Endodermal cell (in vitro differentiated cells): Measurements from ENCODE around the gene DLG2. TPM values are rescaled to one million over a fixed set of nuclear protein-coding genes. Genes with fewer than 3 reads are reported as not detected.

Experiments used
- DNase-seq: peaks from one replicate; pipeline ENCODE4 v3.0.0-alpha.2; 2017
- H3K27ac ChIP-seq: 2 replicates; pipeline ENCODE4 v1.5.1; 2013; ENCODE audit warnings: mild to moderate bottlenecking, low read depth, low read length, moderate library complexity
- H3K27me3 ChIP-seq: 2 replicates; pipeline ENCODE4 v1.6.1; 2013; ENCODE audit warnings: mild to moderate bottlenecking, low read length, moderate library complexity; ENCODE audit not compliant: insufficient read depth, control insufficient read depth, poor library complexity, severe bottlenecking
- H3K36me3 ChIP-seq: 2 replicates; pipeline ENCODE4 v1.7.0; 2013; ENCODE audit warnings: mild to moderate bottlenecking, low read length, moderate library complexity; ENCODE audit not compliant: control insufficient read depth, insufficient read depth
- H3K4me1 ChIP-seq: one replicate; pipeline ENCODE4 v1.7.0; 2013; ENCODE audit warnings: low read length; ENCODE audit not compliant: control insufficient read depth, insufficient read depth
- H3K4me3 ChIP-seq: 2 replicates; pipeline ENCODE4 v1.5.1; 2013; ENCODE audit warnings: mild to moderate bottlenecking, low read length, moderate library complexity
- H3K9ac ChIP-seq: 2 replicates; pipeline ENCODE4 v1.6.1; 2013; ENCODE audit warnings: mild to moderate bottlenecking, low read length, moderate library complexity; ENCODE audit not compliant: poor library complexity, severe bottlenecking; ENCODE audit errors: extremely low read depth
- H3K9me3 ChIP-seq: 2 replicates; pipeline ENCODE4 v1.6.1; 2013; ENCODE audit warnings: mild to moderate bottlenecking, low read length, moderate library complexity; ENCODE audit not compliant: control insufficient read depth
- H3K27ac Mint-ChIP-seq: 2 replicates; pipeline ENCODE4 v1.8.0; 2020; ENCODE audit warnings: mixed read lengths
- H3K27me3 Mint-ChIP-seq: 2 replicates; pipeline ENCODE4 v1.8.0; 2021; ENCODE audit warnings: mild to moderate bottlenecking, mixed read lengths; ENCODE audit not compliant: insufficient read depth
- H3K36me3 Mint-ChIP-seq: 2 replicates; pipeline ENCODE4 v1.8.0; 2020; ENCODE audit warnings: low read depth, mixed read lengths
- H3K4me1 Mint-ChIP-seq: 2 replicates; pipeline ENCODE4 v1.8.0; 2020; ENCODE audit warnings: mixed read lengths
- H3K4me3 Mint-ChIP-seq: 2 replicates; pipeline ENCODE4 v1.8.0; 2020; ENCODE audit warnings: mild to moderate bottlenecking, moderate library complexity, mixed read lengths
- H3K9me3 Mint-ChIP-seq: 2 replicates; pipeline ENCODE4 v1.8.0; 2020; ENCODE audit warnings: mild to moderate bottlenecking, mixed read lengths
- WGBS, 2 experiments: methylation state at CpG; one replicate each; pipeline versions ENCODE4 v1.1.5 to v1.1.7; 2013; ENCODE audit warnings: missing lambda C conversion rate in 2 of 2, mixed read lengths in 1 of 2; ENCODE audit not compliant: insufficient coverage in 1 of 2, insufficient read length in 1 of 2; 5-methylcytosine and 5-hydroxymethylcytosine counted together
- total RNA-seq, 2 donors: library from RNA; stranded (reverse); fragmentation: NEBNext Ultra II Directional in 1 of 2; extraction: Animal tissue kit (Norgen Biotek cat#: 25700) in 1 of 2; gene quantifications; 2 replicates in 1 of 2; 3 replicates in 1 of 2; pipeline ENCODE4 v1.2.1, GENCODE V29; 2021
- TF ChIP-seq, protein P1 (sequence below): fragments of 200-600 bp; sonication (generic); conservative IDR thresholded peaks from 2 replicates; pipeline ENCODE4 v1.5.0; 2021; ENCODE audit warnings: antibody characterized with exemption, mild to moderate bottlenecking

The DLG2 gene
- total RNA-seq, 2 donors from 2014 or later: 9.6 to 10.6 TPM

DNA sequence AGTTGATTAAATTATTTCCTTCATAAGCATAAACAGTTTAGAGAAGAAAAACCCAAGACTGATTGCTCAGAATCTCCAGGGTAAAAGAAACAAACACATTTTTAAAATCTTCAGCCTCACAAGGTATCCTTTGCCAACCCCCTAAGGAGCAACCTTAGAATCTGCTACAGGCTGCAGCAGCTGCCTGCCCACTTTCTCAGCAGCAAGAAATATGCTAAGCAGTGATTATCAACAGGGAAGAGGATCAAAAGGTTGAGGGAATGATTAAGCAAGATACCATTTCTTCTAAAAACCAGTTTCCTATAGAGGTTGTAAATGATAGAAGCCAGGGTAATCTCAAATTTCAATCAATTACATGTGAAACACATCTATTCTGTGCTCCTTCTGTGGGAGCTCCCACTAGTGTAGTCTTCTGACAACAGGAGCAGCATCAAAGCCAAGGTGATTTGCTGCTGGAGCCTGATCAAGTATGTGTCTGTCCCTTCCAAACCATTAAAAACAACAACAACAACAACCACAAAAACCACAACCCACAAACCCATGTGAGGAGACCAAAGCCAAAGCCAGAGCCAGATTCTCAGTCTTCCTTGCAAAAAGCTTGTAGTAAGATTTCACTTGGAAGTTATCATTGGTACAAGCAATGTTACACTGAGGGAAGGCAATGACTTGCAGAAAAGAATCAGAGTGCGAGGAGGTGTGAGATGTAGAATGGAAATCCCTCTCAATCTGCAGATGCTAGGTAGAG lies 761.2 kb downstream of the DLG2 start:
- DNase-seq: no peak
- Histone ChIP-seq H3K9ac (no peak overlapping the region), H3K4me3 (no peak overlapping the region), H3K4me1 (peaks cover 10% of the 10 kb centered on the region), H3K27ac (no peak overlapping the region), H3K36me3 (no peaks in the 10 kb centered on the region), H3K27me3 (no peaks in the 10 kb centered on the region), H3K9me3 (no peaks in the 10 kb centered on the region)
- no peaks in the 10 kb centered on the region for H3K9me3 Mint-ChIP-seq
- H3K27ac Mint-ChIP-seq: peak overlapping the region; percentile 28
- no peak overlapping the region for H3K4me3 Mint-ChIP-seq
- H3K36me3 Mint-ChIP-seq: no peaks in the 10 kb centered on the region
- WGBS, 2 experiments: 86% methylated on average over 1 of the region's 1 CpG; no CpG with 5 or more reads in 1 of the 2 experiments
- peaks cover 22% of the 10 kb centered on the region for H3K4me1 Mint-ChIP-seq
- TF ChIP-seq, protein P1, sequence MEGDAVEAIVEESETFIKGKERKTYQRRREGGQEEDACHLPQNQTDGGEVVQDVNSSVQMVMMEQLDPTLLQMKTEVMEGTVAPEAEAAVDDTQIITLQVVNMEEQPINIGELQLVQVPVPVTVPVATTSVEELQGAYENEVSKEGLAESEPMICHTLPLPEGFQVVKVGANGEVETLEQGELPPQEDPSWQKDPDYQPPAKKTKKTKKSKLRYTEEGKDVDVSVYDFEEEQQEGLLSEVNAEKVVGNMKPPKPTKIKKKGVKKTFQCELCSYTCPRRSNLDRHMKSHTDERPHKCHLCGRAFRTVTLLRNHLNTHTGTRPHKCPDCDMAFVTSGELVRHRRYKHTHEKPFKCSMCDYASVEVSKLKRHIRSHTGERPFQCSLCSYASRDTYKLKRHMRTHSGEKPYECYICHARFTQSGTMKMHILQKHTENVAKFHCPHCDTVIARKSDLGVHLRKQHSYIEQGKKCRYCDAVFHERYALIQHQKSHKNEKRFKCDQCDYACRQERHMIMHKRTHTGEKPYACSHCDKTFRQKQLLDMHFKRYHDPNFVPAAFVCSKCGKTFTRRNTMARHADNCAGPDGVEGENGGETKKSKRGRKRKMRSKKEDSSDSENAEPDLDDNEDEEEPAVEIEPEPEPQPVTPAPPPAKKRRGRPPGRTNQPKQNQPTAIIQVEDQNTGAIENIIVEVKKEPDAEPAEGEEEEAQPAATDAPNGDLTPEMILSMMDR: no peak
- no peaks in the 10 kb centered on the region for H3K27me3 Mint-ChIP-seq

DNA sequence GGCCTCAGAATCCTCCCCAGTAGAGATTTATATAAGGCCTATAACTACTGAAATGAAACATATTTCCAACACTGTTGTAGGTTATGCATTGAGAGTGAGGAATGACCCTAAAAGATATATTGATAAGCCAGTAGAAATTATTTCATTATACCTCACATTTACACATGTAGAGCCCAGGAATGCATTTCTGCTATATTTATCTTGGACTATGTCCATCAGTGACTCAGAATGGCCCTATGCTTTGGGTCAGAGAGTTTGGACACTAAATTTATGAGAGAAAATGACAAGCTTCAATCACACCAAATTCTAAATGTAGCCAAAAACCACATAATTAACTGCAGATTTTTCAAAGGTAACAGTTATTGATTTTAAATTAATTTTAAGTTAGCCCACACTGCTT lies 761.9 kb downstream of the DLG2 start:
- Histone ChIP-seq H3K9me3 (no peaks in the 10 kb centered on the region), H3K27ac (no peak overlapping the region), H3K4me3 (no peak overlapping the region), H3K36me3 (no peaks in the 10 kb centered on the region), H3K9ac (no peak overlapping the region), H3K4me1 (peaks cover 13% of the 10 kb centered on the region), H3K27me3 (no peaks in the 10 kb centered on the region)
- no peak overlapping the region for H3K4me3 Mint-ChIP-seq
- no peak for DNase-seq
- TF ChIP-seq, protein P1: no peak
- no peaks in the 10 kb centered on the region for H3K36me3 Mint-ChIP-seq
- H3K9me3 Mint-ChIP-seq: no peaks in the 10 kb centered on the region
- H3K27ac Mint-ChIP-seq: no peak overlapping the region
- peaks cover 29% of the 10 kb centered on the region for H3K4me1 Mint-ChIP-seq
- H3K27me3 Mint-ChIP-seq: no peaks in the 10 kb centered on the region

DNA sequence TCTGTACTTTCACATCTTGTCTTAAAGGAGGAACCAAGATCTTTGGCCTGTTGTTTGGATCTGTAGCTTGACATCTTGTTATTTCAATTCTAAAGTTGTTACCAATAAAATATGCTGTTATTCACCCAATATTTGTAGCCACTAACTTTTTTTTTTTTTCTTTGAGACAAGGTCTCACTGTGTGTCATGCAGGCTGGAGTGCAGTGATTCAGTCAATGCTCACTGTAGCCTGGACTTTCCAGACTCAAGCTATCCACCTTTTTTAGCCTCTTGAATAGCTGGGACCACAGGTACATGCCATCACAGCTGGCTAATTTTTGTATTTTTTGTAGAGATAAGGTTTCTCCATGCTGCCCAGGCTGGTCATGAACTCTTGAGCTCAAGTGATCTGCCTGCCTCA lies 769.4 kb downstream of the DLG2 start:
- peaks cover 10% of the 10 kb centered on the region for H3K4me1 ChIP-seq
- Mint-ChIP-seq H3K4me3 (no peak overlapping the region), H3K4me1 (peaks cover 38% of the 10 kb centered on the region), H3K27ac (no peak overlapping the region), H3K9me3 (no peaks in the 10 kb centered on the region), H3K36me3 (no peaks in the 10 kb centered on the region), H3K27me3 (no peaks in the 10 kb centered on the region)
- DNase-seq: no peak
- H3K36me3 ChIP-seq: no peaks in the 10 kb centered on the region
- H3K9ac ChIP-seq: no peak overlapping the region
- H3K9me3 ChIP-seq: no peaks in the 10 kb centered on the region
- H3K27me3 ChIP-seq: no peaks in the 10 kb centered on the region
- H3K27ac ChIP-seq: no peak overlapping the region
- TF ChIP-seq, protein P1: no peak
- H3K4me3 ChIP-seq: no peak overlapping the region
